Smooth muscle cell (in vitro differentiated cells): ENCODE data around the gene PRDM7. TPM values are rescaled to one million over a fixed set of nuclear protein-coding genes. Genes with fewer than 3 reads are reported as not detected.

Experiments used
- DNase-seq: peaks from one replicate; lab custom pipeline; 2025; ENCODE audit not compliant: unreplicated experiment; lab: John Stamatoyannopoulos, UW
- H2AFZ ChIP-seq: fragments of 200-600 bp; sonication (generic); 2 replicates; pipeline ENCODE4 v1.6.0; 2016; ENCODE audit warnings: antibody characterized with exemption, low read depth, mild to moderate bottlenecking
- H3F3A ChIP-seq: fragments of 200-600 bp; sonication (generic); 2 replicates; pipeline ENCODE4 v1.6.0; 2017; ENCODE audit warnings: antibody characterized with exemption, low read depth
- H3K27ac ChIP-seq: fragments of 200-600 bp; sonication (generic); 2 replicates; pipeline ENCODE4 v1.5.1; 2016; ENCODE audit warnings: low read depth, mild to moderate bottlenecking
- H3K27me3 ChIP-seq: fragments of 200-600 bp; sonication (generic); 2 replicates; pipeline ENCODE4 v1.6.1; 2016; ENCODE audit warnings: low read depth, mild to moderate bottlenecking
- H3K36me3 ChIP-seq: fragments of 200-600 bp; sonication (generic); 2 replicates; pipeline ENCODE4 v1.5.1; 2016; ENCODE audit warnings: low read depth
- H3K4me1 ChIP-seq: fragments of 200-600 bp; sonication (generic); 2 replicates; pipeline ENCODE4 v1.5.1; 2016; ENCODE audit warnings: low read depth
- H3K4me2 ChIP-seq: fragments of 200-600 bp; sonication (generic); 2 replicates; pipeline ENCODE4 v1.6.0; 2016; ENCODE audit warnings: mild to moderate bottlenecking
- H3K4me3 ChIP-seq: fragments of 200-600 bp; sonication (generic); 2 replicates; pipeline ENCODE4 v1.5.1; 2016; ENCODE audit warnings: mild to moderate bottlenecking
- H3K79me2 ChIP-seq: fragments of 200-600 bp; sonication (generic); 2 replicates; pipeline ENCODE4 v1.6.0; 2016; ENCODE audit warnings: low read depth, mild to moderate bottlenecking
- H3K9ac ChIP-seq: fragments of 200-600 bp; sonication (generic); 2 replicates; pipeline ENCODE4 v1.6.0; 2016; ENCODE audit warnings: low read depth
- H3K9me3 ChIP-seq: fragments of 200-600 bp; sonication (generic); replicated peaks from 2 replicates; pipeline ENCODE4 v1.5.1; 2016; ENCODE audit warnings: low read depth
- H4K20me1 ChIP-seq: fragments of 200-600 bp; sonication (generic); 2 replicates; pipeline ENCODE4 v1.6.0; 2016; ENCODE audit warnings: low read depth
- WGBS: methylation state at CpG from one replicate; pipeline ENCODE4 v1.1.7; 2016; ENCODE audit warnings: low lambda C conversion rate; 5-methylcytosine and 5-hydroxymethylcytosine counted together
- polyA plus RNA-seq: library from polyadenylated mRNA; unstranded; fragments of >200 nt; fragmentation: Nextera tagmentation; extraction: Ambion mirVana; gene quantifications from 2 replicates; pipeline ENCODE4 v1.2.1, GENCODE V29; 2016
- total RNA-seq: library from RNA; depleted of rRNA; stranded (reverse); fragments of >200 nt; gene quantifications from 2 replicates; pipeline ENCODE4 v1.2.3, GENCODE V29; 2014
- TF ChIP-seq, protein P1 (sequence below): fragments of 200-600 bp; sonication (generic); IDR thresholded peaks from 2 replicates; pipeline ENCODE4 v1.5.1; 2017; ENCODE audit warnings: borderline replicate concordance, mild to moderate bottlenecking, antibody characterized with exemption; ENCODE audit not compliant: insufficient read depth, poor library complexity, severe bottlenecking

Gene PRDM7
- total and polyA plus RNA-seq, 2 experiments from 2014 or later: not detected

DNA sequence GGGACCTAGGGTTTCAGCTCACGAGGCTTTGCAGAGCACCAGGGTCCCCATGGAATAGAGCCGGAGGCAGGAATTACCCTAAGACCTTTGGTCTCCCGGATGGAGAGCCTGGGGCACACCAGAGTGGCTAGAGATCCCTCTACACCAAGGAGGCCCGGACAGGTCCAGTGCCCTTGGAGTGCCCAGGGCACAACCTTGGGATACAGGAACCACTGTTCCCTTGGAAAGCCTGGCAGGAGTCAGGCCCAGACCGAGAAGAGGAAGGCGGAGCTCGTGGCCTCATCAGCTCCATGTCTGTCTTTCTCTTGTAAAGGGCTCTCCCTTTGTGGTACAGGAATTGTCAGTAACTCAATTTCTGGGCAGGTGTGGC lies 54.1 kb downstream of the PRDM7 start:
- H3K9ac ChIP-seq: peak overlapping the region; percentile 61

DNA sequence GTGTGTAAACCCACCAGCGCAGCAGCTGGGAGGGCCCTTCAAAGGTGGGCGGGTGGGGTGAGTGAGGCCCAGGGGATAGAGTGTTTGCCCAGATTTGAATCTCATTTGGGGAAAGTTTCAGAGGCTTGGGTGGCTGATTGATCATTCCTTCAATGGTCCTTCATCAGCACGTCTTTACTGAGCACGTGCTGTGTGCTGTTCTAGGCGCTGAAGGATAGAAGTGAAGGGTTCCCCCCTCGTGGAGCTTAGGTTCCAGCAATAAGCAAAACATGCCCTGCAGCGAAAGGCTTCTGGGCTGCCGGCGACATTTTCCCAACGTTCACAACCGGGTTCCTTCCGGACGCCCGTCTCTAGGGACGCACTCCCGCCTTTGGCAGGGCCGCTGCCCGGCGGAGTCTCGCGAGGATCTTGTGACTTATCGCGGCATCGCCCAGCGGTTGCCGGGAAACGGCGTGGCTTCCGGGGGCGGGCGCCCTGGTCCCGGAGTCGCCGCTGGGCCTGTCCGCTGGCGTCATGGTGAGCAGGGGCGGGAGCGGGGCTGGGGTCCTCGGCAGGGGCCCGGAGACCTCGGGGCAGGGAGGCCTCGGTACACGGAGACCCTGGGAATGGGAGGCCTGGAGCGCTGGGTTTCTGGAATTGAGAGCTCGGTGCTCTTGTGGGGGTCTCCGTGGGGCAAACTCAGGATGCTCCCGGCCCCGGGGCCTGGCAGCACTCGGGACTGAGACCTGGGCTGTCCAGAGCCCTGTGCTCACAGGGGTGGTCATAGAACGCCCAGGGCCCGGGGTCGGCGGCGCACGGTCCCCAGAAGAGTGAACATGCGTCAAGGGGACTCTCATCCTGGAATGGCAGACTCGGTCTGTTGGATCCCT lies 54.7 kb downstream of the PRDM7 start:
- H3K4me2 ChIP-seq: peak overlapping the region; percentile 76
- H3K27me3 ChIP-seq: peaks cover 14% of the 10 kb centered on the region
- no peak overlapping the region for H3K27ac ChIP-seq
- no peak for DNase-seq
- TF ChIP-seq, protein P1, sequence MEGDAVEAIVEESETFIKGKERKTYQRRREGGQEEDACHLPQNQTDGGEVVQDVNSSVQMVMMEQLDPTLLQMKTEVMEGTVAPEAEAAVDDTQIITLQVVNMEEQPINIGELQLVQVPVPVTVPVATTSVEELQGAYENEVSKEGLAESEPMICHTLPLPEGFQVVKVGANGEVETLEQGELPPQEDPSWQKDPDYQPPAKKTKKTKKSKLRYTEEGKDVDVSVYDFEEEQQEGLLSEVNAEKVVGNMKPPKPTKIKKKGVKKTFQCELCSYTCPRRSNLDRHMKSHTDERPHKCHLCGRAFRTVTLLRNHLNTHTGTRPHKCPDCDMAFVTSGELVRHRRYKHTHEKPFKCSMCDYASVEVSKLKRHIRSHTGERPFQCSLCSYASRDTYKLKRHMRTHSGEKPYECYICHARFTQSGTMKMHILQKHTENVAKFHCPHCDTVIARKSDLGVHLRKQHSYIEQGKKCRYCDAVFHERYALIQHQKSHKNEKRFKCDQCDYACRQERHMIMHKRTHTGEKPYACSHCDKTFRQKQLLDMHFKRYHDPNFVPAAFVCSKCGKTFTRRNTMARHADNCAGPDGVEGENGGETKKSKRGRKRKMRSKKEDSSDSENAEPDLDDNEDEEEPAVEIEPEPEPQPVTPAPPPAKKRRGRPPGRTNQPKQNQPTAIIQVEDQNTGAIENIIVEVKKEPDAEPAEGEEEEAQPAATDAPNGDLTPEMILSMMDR: no peak
- H2AFZ ChIP-seq: no peak overlapping the region
- 68% methylated on average over 51 of the region's 57 CpGs for WGBS
- no peaks in the 10 kb centered on the region for H3K9me3 ChIP-seq
- H3K79me2 ChIP-seq: no peaks in the 10 kb centered on the region
- H3K4me1 ChIP-seq: peaks cover 15% of the 10 kb centered on the region
- H3K36me3 ChIP-seq: no peaks in the 10 kb centered on the region
- H3K4me3 ChIP-seq: peak overlapping the region; percentile 50
- H4K20me1 ChIP-seq: no peaks in the 10 kb centered on the region
- peaks cover 5% of the 10 kb centered on the region for H3F3A ChIP-seq
- peak overlapping the region; percentile 61 for H3K9ac ChIP-seq

More for the DNA sequence above, 54.1 kb downstream of the PRDM7 start:
- no peaks in the 10 kb centered on the region for H3K79me2 ChIP-seq
- H3F3A ChIP-seq: peaks cover 5% of the 10 kb centered on the region
- WGBS: 83% methylated on average over 7 of the region's 7 CpGs
- TF ChIP-seq, protein P1: no peak
- peak overlapping the region; percentile 50 for H3K4me3 ChIP-seq
- H3K36me3 ChIP-seq: no peaks in the 10 kb centered on the region
- H2AFZ ChIP-seq: no peak overlapping the region
- H4K20me1 ChIP-seq: no peaks in the 10 kb centered on the region
- H3K4me2 ChIP-seq: peak overlapping the region; percentile 76
- DNase-seq: no peak
- H3K9me3 ChIP-seq: no peaks in the 10 kb centered on the region
- H3K27me3 ChIP-seq: peaks cover 11% of the 10 kb centered on the region
- no peak overlapping the region for H3K27ac ChIP-seq
- H3K4me1 ChIP-seq: peaks cover 15% of the 10 kb centered on the region

DNA sequence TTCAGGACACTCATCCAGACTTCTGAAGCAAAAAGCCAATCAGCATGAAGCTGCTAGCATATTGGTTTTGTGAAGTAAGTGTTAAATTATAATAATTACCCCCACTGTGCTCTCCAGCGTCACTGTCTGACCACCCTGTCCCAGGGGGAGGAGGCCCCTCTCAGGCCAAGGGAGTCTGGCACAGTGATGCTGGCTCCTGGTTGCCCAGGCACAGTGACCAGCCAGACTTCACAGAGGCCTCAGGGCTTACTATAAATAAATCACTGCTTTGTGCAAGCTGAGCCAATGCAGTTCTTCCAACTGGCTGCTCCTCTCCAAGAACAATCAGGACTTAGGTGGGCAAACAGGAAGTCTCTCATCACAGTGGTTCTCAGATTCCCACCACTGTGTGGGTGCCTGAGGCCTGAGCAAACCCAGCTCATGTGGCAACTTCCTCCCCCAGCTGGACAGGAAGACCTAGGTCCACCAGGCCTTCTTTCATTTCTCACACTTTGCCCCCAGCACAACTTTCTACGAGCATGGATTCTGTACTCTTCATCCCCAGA lies 56.2 kb downstream of the PRDM7 start:
- Histone ChIP-seq H3K27ac (peak overlapping the region; percentile 85), H3K9ac (peak overlapping the region; percentile 14), H3K4me3 (no peak overlapping the region), H3F3A (peaks cover 5% of the 10 kb centered on the region), H3K4me1 (peaks cover 15% of the 10 kb centered on the region), H4K20me1 (no peaks in the 10 kb centered on the region), H3K4me2 (peak overlapping the region; percentile 61), H3K27me3 (peaks cover 14% of the 10 kb centered on the region), H3K9me3 (no peaks in the 10 kb centered on the region), H2AFZ (no peak overlapping the region), H3K36me3 (no peaks in the 10 kb centered on the region), H3K79me2 (no peaks in the 10 kb centered on the region)
- TF ChIP-seq, protein P1: no peak
- 57% methylated on average over 2 of the region's 2 CpGs for WGBS
- DNase-seq: no peak
